NCI-H146 treated with DMSO at 0.1 percent for 48 hours (cell line): ENCODE measurements around the gene SYT7.
A peak's percentile ranks its signal among the peaks of the same experiment; 100 is the strongest.

Experiments used
- DNase-seq: peaks from one replicate; lab custom pipeline; 2025; ENCODE audit not compliant: unreplicated experiment; lab: John Stamatoyannopoulos, UW

The SYT7 gene

GRCh38 chr11:61518032-61518795, 62.7 kb downstream of the SYT7 start:
- no peak for DNase-seq

GRCh38 chr11:61516675-61517572, 64.0 kb downstream of the SYT7 start:
- no peak for DNase-seq

- DNase-seq, result no peak
Observed at GRCh38 chr11:61516191-61516590, 64.7 kb downstream of the SYT7 start.

- DNase-seq, result no peak
Observed at GRCh38 chr11:61515686-61516085, 65.2 kb downstream of the SYT7 start.

- DNase-seq, result no peak
Observed at GRCh38 chr11:61514050-61514917, 66.6 kb downstream of the SYT7 start.

- no peak for DNase-seq
Observed at GRCh38 chr11:61513143-61513765, 67.6 kb downstream of the SYT7 start.

- peak; percentile 86 for DNase-seq
Observed at GRCh38 chr11:61512435-61512834, 68.4 kb downstream of the SYT7 start.

- DNase-seq, result no peak
Observed at GRCh38 chr11:61511383-61511782, 69.5 kb downstream of the SYT7 start.

GRCh38 chr11:61510974-61511373, 69.9 kb downstream of the SYT7 start:
- DNase-seq, result no peak

GRCh38 chr11:61510166-61510919, 70.5 kb downstream of the SYT7 start:
- no peak for DNase-seq

- DNase-seq, result peak; percentile 68
Observed at GRCh38 chr11:61509043-61510029, 71.5 kb downstream of the SYT7 start.

GRCh38 chr11:61507962-61508861, 72.7 kb downstream of the SYT7 start, which contains the start of gene LRRC10B:
Gene LRRC10B, plus strand, starts transcription at chr11:61508749. Its CDS starts 250 bp downstream, at chr11:61508999.
- DNase-seq, result peak; percentile 69

GRCh38 chr11:61507012-61507768, 73.7 kb downstream of the SYT7 start:
- DNase-seq, result no peak

- no peak for DNase-seq
Observed at GRCh38 chr11:61505640-61506155, 75.2 kb downstream of the SYT7 start.

- DNase-seq, result no peak
Observed at GRCh38 chr11:61505106-61505505, 75.8 kb downstream of the SYT7 start.

- no peak for DNase-seq
Observed at GRCh38 chr11:61503135-61503770, 77.6 kb downstream of the SYT7 start.
